GM19351 (cell line): Measurements from ENCODE around the gene MMS19.
A peak's percentile ranks its signal among the peaks of the same experiment; 100 is the strongest.
"Not testable (repeated sequence)": the region's sequence is repeated elsewhere in the genome, so short reads cannot be mapped to it uniquely, and the experiment has no call there.

Experiments
- ATAC-seq: cut with Tn5 transposase; IDR thresholded peaks from one replicate; pipeline ENCODE4 v1.9.1; 2021; ENCODE audit warnings: mild to moderate bottlenecking, moderate library complexity; ENCODE audit not compliant: unreplicated experiment

MMS19 gene

GRCh38 chr10:97506199-97506991, 8.2 kb upstream of the MMS19 start:
- peak; percentile 58 for ATAC-seq

GRCh38 chr10:97505152-97505551, 6.9 kb upstream of the MMS19 start:
- no peak for ATAC-seq

- no peak for ATAC-seq
Measured at GRCh38 chr10:97503406-97503805, 5.2 kb upstream of the MMS19 start.

GRCh38 chr10:97502916-97503315, 4.7 kb upstream of the MMS19 start:
- ATAC-seq = no peak

- no peak for ATAC-seq
Measured at GRCh38 chr10:97500297-97500575, 2.0 kb upstream of the MMS19 start.

- no peak for ATAC-seq
Measured at GRCh38 chr10:97499561-97500296, 1.5 kb upstream of the MMS19 start.

GRCh38 chr10:97498841-97499560, 779 bp upstream of the MMS19 start, which contains the start of gene UBTD1:
Gene UBTD1 (plus strand): TSS chr10:97498924. CDS start chr10:97499204, 280 bp downstream.
- ATAC-seq = no peak

- peak; percentile 43 for ATAC-seq
Measured at GRCh38 chr10:97497572-97498075, 598 bp downstream of the MMS19 start.

- ATAC-seq = no peak
Measured at GRCh38 chr10:97494863-97495506, 3.2 kb downstream of the MMS19 start.

GRCh38 chr10:97494151-97494550, 4.1 kb downstream of the MMS19 start:
- no peak for ATAC-seq

GRCh38 chr10:97490592-97490991, 7.6 kb downstream of the MMS19 start:
- ATAC-seq = no peak

GRCh38 chr10:97485647-97486281, 12.5 kb downstream of the MMS19 start:
- no peak for ATAC-seq

GRCh38 chr10:97483921-97484320, 14.3 kb downstream of the MMS19 start:
- ATAC-seq = no peak

GRCh38 chr10:97483506-97483905, 14.7 kb downstream of the MMS19 start:
- ATAC-seq = no peak

GRCh38 chr10:97482381-97482780, 15.8 kb downstream of the MMS19 start:
- ATAC-seq = no peak

- no peak for ATAC-seq
Measured at GRCh38 chr10:97481071-97481470, 17.2 kb downstream of the MMS19 start.

GRCh38 chr10:97479939-97480338, 18.3 kb downstream of the MMS19 start:
- ATAC-seq = no peak

GRCh38 chr10:97479410-97479809, 18.8 kb downstream of the MMS19 start:
- ATAC-seq = not testable (repeated sequence)

- no peak for ATAC-seq
Measured at GRCh38 chr10:97475936-97476594, 22.2 kb downstream of the MMS19 start.

- no peak for ATAC-seq
Measured at GRCh38 chr10:97474918-97475317, 23.3 kb downstream of the MMS19 start.
